Hepatocyte (in vitro differentiated cells): Measurements from ENCODE around the gene ULK4.

Experiments
- CTCF ChIP-seq: fragments of 200-600 bp; sonication (generic); IDR thresholded peaks from 2 replicates; pipeline ENCODE4 v1.5.1; 2016; ENCODE audit warnings: antibody characterized with exemption, mild to moderate bottlenecking; ENCODE audit not compliant: poor library complexity
- EZH2 ChIP-seq: fragments of 200-600 bp; sonication (generic); IDR thresholded peaks from 2 replicates; pipeline ENCODE4 v1.6.1; 2016; ENCODE audit warnings: antibody characterized with exemption, mild to moderate bottlenecking, borderline replicate concordance
- EZH2phosphoT487 ChIP-seq: fragments of 200-600 bp; sonication (generic); IDR thresholded peaks from one replicate; pipeline ENCODE4 v1.6.1; 2018; ENCODE audit warnings: antibody characterized with exemption, mild to moderate bottlenecking, low read depth, moderate library complexity; ENCODE audit not compliant: unreplicated experiment, severe bottlenecking

- no peak for TF ChIP-seq CTCF
- no peak for TF ChIP-seq EZH2phosphoT487
- TF ChIP-seq EZH2, result no peak
Measured at GRCh38 chr3:41477399-41478014, 484.4 kb downstream of the ULK4 start.
